ENCODE measurements around the gene EPOP.

The EPOP gene

GRCh38 chr17:38673707-38674013, 1.1 kb downstream of the EPOP start:
- H3K9me3 ChIP-seq (ENCODE audit: control extremely low read depth in 1 of 5, control insufficient read depth in 4 of 5, insufficient read depth in 2 of 5, low read depth in 1 of 5, low read length in 4 of 5): no peaks in the 10 kb centered on the region
- H3K27me3 ChIP-seq (replicated peaks in 2 of 5; ENCODE audit: control insufficient read depth in 4 of 5, insufficient read depth in 5 of 5, low read length in 4 of 5): peaks cover 5 to 77% (median 44%) of the 10 kb centered on the region in 5 experiments
- peak overlapping the region in 5 of 7 experiments; percentile 16 to 67 (median 55) for H3K4me3 ChIP-seq (ENCODE audit: control insufficient read depth in 1 of 7, extremely low read depth in 1 of 7, insufficient read depth in 4 of 7, low read depth in 2 of 7, low read length in 6 of 7)
- H3K27ac ChIP-seq (ENCODE audit: insufficient read depth in 1 of 2, low read depth in 1 of 2, low read length in 2 of 2, poor library complexity in 1 of 2, severe bottlenecking in 2 of 2): no peak overlapping the region
- peaks cover 0 to 35% (median 30%) of the 10 kb centered on the region in 4 experiments for H3K4me1 ChIP-seq (ENCODE audit: control extremely low read depth in 1 of 4, control insufficient read depth in 4 of 4, insufficient read depth in 4 of 4, low read length in 3 of 4)
- POLR2A ChIA-PET: no interaction called here
- 1% methylated on average over 38 of the region's 41 CpGs for WGBS (ENCODE audit: insufficient coverage)
- CTCF ChIA-PET: interaction anchor here (0.6 to 7.1 kb wide), 3 partner anchors 14 to 63 kb away, joined by 4 to 80 read pairs (median 4); no protein-coding TSS in a partner anchor
- H3K36me3 ChIP-seq (ENCODE audit: control insufficient read depth in 4 of 4, insufficient read depth in 4 of 4, low read length in 3 of 4): no peaks in the 10 kb centered on the region
- no peak for DNase-seq

- Histone ChIP-seq H3K4me3 (ENCODE audit: control insufficient read depth in 1 of 7, extremely low read depth in 1 of 7, insufficient read depth in 4 of 7, low read depth in 2 of 7, low read length in 6 of 7) (peak overlapping the region in 3 of 7 experiments; percentile 16 to 57 (median 55)), H3K4me1 (ENCODE audit: control extremely low read depth in 1 of 4, control insufficient read depth in 4 of 4, insufficient read depth in 4 of 4, low read length in 3 of 4) (peaks cover 0 to 35% (median 30%) of the 10 kb centered on the region in 4 experiments), H3K36me3 (ENCODE audit: control insufficient read depth in 4 of 4, insufficient read depth in 4 of 4, low read length in 3 of 4) (no peaks in the 10 kb centered on the region), H3K27ac (ENCODE audit: insufficient read depth in 1 of 2, low read depth in 1 of 2, low read length in 2 of 2, poor library complexity in 1 of 2, severe bottlenecking in 2 of 2) (no peak overlapping the region), H3K27me3 (replicated peaks in 2 of 5; ENCODE audit: control insufficient read depth in 4 of 5, insufficient read depth in 5 of 5, low read length in 4 of 5) (peaks cover 8 to 84% (median 46%) of the 10 kb centered on the region in 5 experiments), H3K9me3 (ENCODE audit: control extremely low read depth in 1 of 5, control insufficient read depth in 4 of 5, insufficient read depth in 2 of 5, low read depth in 1 of 5, low read length in 4 of 5) (no peaks in the 10 kb centered on the region)
- DNase-seq: peak in 1 of 3 donors; percentile 36
- ChIA-PET POLR2A (no interaction called here), CTCF (interaction anchor here (0.6 to 1.5 kb wide), 4 partner anchors 10 to 59 kb away, joined by 3 to 4 read pairs (median 4); no protein-coding TSS in a partner anchor)
- WGBS (ENCODE audit: insufficient coverage): under 1% methylated on average over 28 of the region's 46 CpGs
These were observed 1.7 kb downstream of the EPOP start for GRCh38 chr17:38672788-38673706.

GRCh38 chr17:38671939-38672720, 2.6 kb downstream of the EPOP start:
- ChIA-PET CTCF (interaction anchor here (0.7 to 1.3 kb wide), 6 partner anchors 10 to 135 kb away, joined by 3 to 5 read pairs (median 3); no protein-coding TSS in a partner anchor), POLR2A (no interaction called here)

GRCh38 chr17:38669520-38669919, 5.2 kb downstream of the EPOP start:
- peaks cover 8 to 68% (median 51%) of the 10 kb centered on the region in 5 experiments for H3K27me3 ChIP-seq (replicated peaks in 2 of 5; ENCODE audit: control insufficient read depth in 4 of 5, insufficient read depth in 5 of 5, low read length in 4 of 5)

More at GRCh38 chr17:38671939-38672720, 2.6 kb downstream of the EPOP start:
- no peak overlapping the region for H3K4me3 ChIP-seq (ENCODE audit: control insufficient read depth in 1 of 7, extremely low read depth in 1 of 7, insufficient read depth in 4 of 7, low read depth in 2 of 7, low read length in 6 of 7)
- H3K9me3 ChIP-seq (ENCODE audit: control extremely low read depth in 1 of 5, control insufficient read depth in 4 of 5, insufficient read depth in 2 of 5, low read depth in 1 of 5, low read length in 4 of 5): no peaks in the 10 kb centered on the region
- H3K27me3 ChIP-seq (replicated peaks in 2 of 5; ENCODE audit: control insufficient read depth in 4 of 5, insufficient read depth in 5 of 5, low read length in 4 of 5): peaks cover 8 to 89% (median 49%) of the 10 kb centered on the region in 5 experiments
- 78% methylated on average over 12 of the region's 12 CpGs for WGBS (ENCODE audit: insufficient coverage)
- no peaks in the 10 kb centered on the region for H3K36me3 ChIP-seq (ENCODE audit: control insufficient read depth in 4 of 4, insufficient read depth in 4 of 4, low read length in 3 of 4)
- H3K4me1 ChIP-seq (ENCODE audit: control extremely low read depth in 1 of 4, control insufficient read depth in 4 of 4, insufficient read depth in 4 of 4, low read length in 3 of 4): peaks cover 0 to 33% (median 30%) of the 10 kb centered on the region in 4 experiments
- no peak overlapping the region for H3K27ac ChIP-seq (ENCODE audit: insufficient read depth in 1 of 2, low read depth in 1 of 2, low read length in 2 of 2, poor library complexity in 1 of 2, severe bottlenecking in 2 of 2)
- DNase-seq: no peak

GRCh38 chr17:38667787-38668122, 7.0 kb downstream of the EPOP start:
- POLR2A ChIA-PET: interaction anchor here (0.6 to 1.0 kb wide), 3 partner anchors 15 to 119 kb away, joined by 3 to 12 read pairs (median 3); no protein-coding TSS in a partner anchor
- H3K27me3 ChIP-seq (replicated peaks in 2 of 5; ENCODE audit: control insufficient read depth in 4 of 5, insufficient read depth in 5 of 5, low read length in 4 of 5): peaks cover 8 to 51% (median 45%) of the 10 kb centered on the region in 5 experiments
- H3K27ac ChIP-seq (ENCODE audit: insufficient read depth in 1 of 2, low read depth in 1 of 2, low read length in 2 of 2, poor library complexity in 1 of 2, severe bottlenecking in 2 of 2): no peak overlapping the region
- WGBS (ENCODE audit: insufficient coverage): 63% methylated on average over 1 of the region's 2 CpGs
- CTCF ChIA-PET: interaction anchor here (0.6 to 7.7 kb wide), 20 partner anchors 9 to 254 kb away, joined by 3 to 61 read pairs (median 4); no protein-coding TSS in a partner anchor
- H3K4me3 ChIP-seq (ENCODE audit: control insufficient read depth in 1 of 7, extremely low read depth in 1 of 7, insufficient read depth in 4 of 7, low read depth in 2 of 7, low read length in 6 of 7): no peak overlapping the region
- peaks cover 0 to 12% (median 9%) of the 10 kb centered on the region in 4 experiments for H3K4me1 ChIP-seq (ENCODE audit: control extremely low read depth in 1 of 4, control insufficient read depth in 4 of 4, insufficient read depth in 4 of 4, low read length in 3 of 4)
- DNase-seq: no peak
- H3K36me3 ChIP-seq (ENCODE audit: control insufficient read depth in 4 of 4, insufficient read depth in 4 of 4, low read length in 3 of 4): no peaks in the 10 kb centered on the region
- H3K9me3 ChIP-seq (ENCODE audit: control extremely low read depth in 1 of 5, control insufficient read depth in 4 of 5, insufficient read depth in 2 of 5, low read depth in 1 of 5, low read length in 4 of 5): no peaks in the 10 kb centered on the region

More at GRCh38 chr17:38669520-38669919, 5.2 kb downstream of the EPOP start:
- ChIA-PET POLR2A (no interaction called here), CTCF (interaction anchor here (0.7 to 7.7 kb wide), 7 partner anchors 11 to 246 kb away, joined by 3 to 61 read pairs (median 8); no protein-coding TSS in a partner anchor)
- Histone ChIP-seq H3K36me3 (ENCODE audit: control insufficient read depth in 4 of 4, insufficient read depth in 4 of 4, low read length in 3 of 4) (no peaks in the 10 kb centered on the region), H3K27ac (ENCODE audit: insufficient read depth in 1 of 2, low read depth in 1 of 2, low read length in 2 of 2, poor library complexity in 1 of 2, severe bottlenecking in 2 of 2) (no peak overlapping the region), H3K9me3 (ENCODE audit: control extremely low read depth in 1 of 5, control insufficient read depth in 4 of 5, insufficient read depth in 2 of 5, low read depth in 1 of 5, low read length in 4 of 5) (no peaks in the 10 kb centered on the region), H3K4me3 (ENCODE audit: control insufficient read depth in 1 of 7, extremely low read depth in 1 of 7, insufficient read depth in 4 of 7, low read depth in 2 of 7, low read length in 6 of 7) (no peak overlapping the region), H3K4me1 (ENCODE audit: control extremely low read depth in 1 of 4, control insufficient read depth in 4 of 4, insufficient read depth in 4 of 4, low read length in 3 of 4) (peaks cover 0 to 21% (median 20%) of the 10 kb centered on the region in 4 experiments)
- WGBS (ENCODE audit: insufficient coverage): 18% methylated on average over 6 of the region's 6 CpGs
- DNase-seq: no peak

GRCh38 chr17:38667099-38667786, 7.5 kb downstream of the EPOP start:
- H3K4me3 ChIP-seq (ENCODE audit: control insufficient read depth in 1 of 7, extremely low read depth in 1 of 7, insufficient read depth in 4 of 7, low read depth in 2 of 7, low read length in 6 of 7): no peak overlapping the region
- peak; percentile 69 to 76 (median 74) for DNase-seq
- H3K36me3 ChIP-seq (ENCODE audit: control insufficient read depth in 4 of 4, insufficient read depth in 4 of 4, low read length in 3 of 4): no peaks in the 10 kb centered on the region
- WGBS (ENCODE audit: insufficient coverage): 20% methylated on average over 4 of the region's 7 CpGs
- no peak overlapping the region for H3K27ac ChIP-seq (ENCODE audit: insufficient read depth in 1 of 2, low read depth in 1 of 2, low read length in 2 of 2, poor library complexity in 1 of 2, severe bottlenecking in 2 of 2)
- peaks cover 8 to 46% (median 41%) of the 10 kb centered on the region in 5 experiments for H3K27me3 ChIP-seq (replicated peaks in 2 of 5; ENCODE audit: control insufficient read depth in 4 of 5, insufficient read depth in 5 of 5, low read length in 4 of 5)
- ChIA-PET POLR2A (interaction anchor here (0.6 to 1.0 kb wide), 3 partner anchors 15 to 118 kb away, joined by 3 to 12 read pairs (median 3); no protein-coding TSS in a partner anchor), CTCF (interaction anchor here (0.6 to 7.7 kb wide), 24 partner anchors 9 to 253 kb away, joined by 3 to 61 read pairs (median 4); no protein-coding TSS in a partner anchor)
- H3K4me1 ChIP-seq (ENCODE audit: control extremely low read depth in 1 of 4, control insufficient read depth in 4 of 4, insufficient read depth in 4 of 4, low read length in 3 of 4): peaks cover 0 to 10% (median 9%) of the 10 kb centered on the region in 4 experiments
- H3K9me3 ChIP-seq (ENCODE audit: control extremely low read depth in 1 of 5, control insufficient read depth in 4 of 5, insufficient read depth in 2 of 5, low read depth in 1 of 5, low read length in 4 of 5): no peaks in the 10 kb centered on the region

All from common myeloid progenitor, CD34-positive (primary cell).